HCT116 (cell line): ENCODE results near the gene CYLC1. TPM values are rescaled to one million over a fixed set of nuclear protein-coding genes. Genes with fewer than 3 reads are reported as not detected.

Source experiments
- ATAC-seq: fragments of 200-7000 bp; cut with Tn5 transposase; 2 replicates; pipeline ENCODE4 v1.9.1; 2020; ENCODE audit warnings: mild to moderate bottlenecking, moderate library complexity
- BruUV-seq: library from RNA; stranded (reverse); fragments of 400-500 nt; replicated peaks from 2 replicates; lab custom pipeline; 2021; lab: Mats Ljungman, UMichigan
- CTCF ChIA-PET: fragments of 300-600 bp; sonication (Branson Sonifier 250); formaldehyde crosslinking; loops from one replicate; lab custom pipeline; 2021; ENCODE audit warnings: antibody characterized with exemption; lab: Charles Lee
- POLR2A ChIA-PET: fragments of 300-600, 350-600 bp; sonication (Branson Sonifier 250); formaldehyde crosslinking; loops from one replicate; lab custom pipeline; 2021; ENCODE audit warnings: antibody characterized with exemption; lab: Charles Lee
- RAD21 ChIA-PET, 2 experiments: fragments of 300-600 bp; sonication (Branson Sonifier 250); formaldehyde crosslinking; loops; one replicate each; lab custom pipeline; 2023; ENCODE audit warnings: low total read pairs in 2 of 2; ENCODE audit not compliant: uncharacterized antibody in 2 of 2, unreplicated experiment in 2 of 2, low non-redundant PET in 1 of 2; lab: Charles Lee
- DNase-seq: peaks from one replicate; pipeline ENCODE4 v3.0.0-alpha.2; 2010; ENCODE audit warnings: low read depth, low spot score
- H2AFZ ChIP-seq: fragments of 200-600 bp; shearing (Covaris generic), sonication (generic); 2 replicates; pipeline ENCODE4 v1.6.1; 2017; ENCODE audit warnings: low read depth, mixed run types, mixed read lengths, antibody characterized with exemption, low read length; ENCODE audit not compliant: poor library complexity, severe bottlenecking
- H3K27ac ChIP-seq: 2 replicates; pipeline ENCODE4 v1.5.1; 2012; ENCODE audit warnings: low read depth, low read length
- H3K27me3 ChIP-seq: fragments of 200-600 bp; sonication (generic); 2 replicates; pipeline ENCODE4 v1.6.1; 2016; ENCODE audit warnings: mixed run types, low read length, mixed read lengths; ENCODE audit not compliant: insufficient read depth
- H3K36me3 ChIP-seq, 2 experiments: fragments of 200-500 bp in 1 of 2; fragments of 200-600 bp in 1 of 2; sonication (Bioruptor generic) in 1 of 2; sonication (generic) in 1 of 2; 2 replicates each; pipeline versions ENCODE4 v1.5.1 to v1.6.1; 2014 to 2016; ENCODE audit warnings: low read length in 2 of 2, inconsistent platforms in 1 of 2, mixed read lengths in 1 of 2, mixed run types in 1 of 2; ENCODE audit not compliant: insufficient read depth in 2 of 2, control insufficient read depth in 1 of 2
- H3K4me1 ChIP-seq, 2 experiments: fragments of 200-600 bp in 1 of 2; sonication (generic) in 1 of 2; 2 replicates each; pipeline versions ENCODE4 v1.5.1 to v1.6.1; 2012 to 2017; ENCODE audit warnings: low read length in 2 of 2, inconsistent platforms in 1 of 2, mild to moderate bottlenecking in 1 of 2, mixed read lengths in 1 of 2, mixed run types in 1 of 2, moderate library complexity in 1 of 2; ENCODE audit not compliant: insufficient read depth in 2 of 2, control insufficient read depth in 1 of 2
- H3K4me2 ChIP-seq: fragments of 200-600 bp; sonication (generic); 2 replicates; pipeline ENCODE4 v1.6.1; 2017; ENCODE audit warnings: mixed run types, low read length, mixed read lengths
- H3K4me3 ChIP-seq, 2 experiments: fragments of 200-600 bp in 1 of 2; sonication (generic) in 1 of 2; replicated peaks in 1 of 2; 2 replicates each; pipeline ENCODE4 v1.5.1; 2011 to 2016; ENCODE audit warnings: low read length in 2 of 2, control low read depth in 1 of 2, low read depth in 1 of 2, mild to moderate bottlenecking in 1 of 2, mixed read lengths in 1 of 2, mixed run types in 1 of 2
- H3K79me2 ChIP-seq: fragments of 200-600 bp; sonication (generic); 2 replicates; pipeline ENCODE4 v1.6.1; 2017; ENCODE audit warnings: mild to moderate bottlenecking, mixed run types, low read length, moderate library complexity, mixed read lengths; ENCODE audit not compliant: insufficient read depth
- H3K9ac ChIP-seq: fragments of 200-600 bp; sonication (generic); 2 replicates; pipeline ENCODE4 v1.6.1; 2016; ENCODE audit warnings: low read length, mixed read lengths
- H3K9me2 ChIP-seq: fragments of 200-600 bp; sonication (generic), shearing (Covaris generic); 2 replicates; pipeline ENCODE4 v1.6.1; 2017; ENCODE audit warnings: mixed run types, mild to moderate bottlenecking, moderate library complexity; ENCODE audit not compliant: insufficient read depth
- H3K9me3 ChIP-seq, 2 experiments: fragments of 200-500 bp in 1 of 2; fragments of 200-600 bp in 1 of 2; sonication (Bioruptor generic) in 1 of 2; sonication (generic) in 1 of 2; 2 replicates each; pipeline ENCODE4 v1.6.1; 2014 to 2017; ENCODE audit warnings: low read length in 2 of 2, mixed read lengths in 2 of 2, inconsistent platforms in 1 of 2, low read depth in 1 of 2, mild to moderate bottlenecking in 1 of 2, mixed run types in 1 of 2, moderate library complexity in 1 of 2; ENCODE audit not compliant: control insufficient read depth in 1 of 2, insufficient read depth in 1 of 2
- H4K20me1 ChIP-seq: fragments of 200-600 bp; sonication (generic), shearing (Covaris generic); 2 replicates; pipeline ENCODE4 v1.6.1; 2017; ENCODE audit warnings: mixed run types, mild to moderate bottlenecking, moderate library complexity; ENCODE audit not compliant: insufficient read depth
- CTCF ChIP-seq, 3 experiments: fragments of 200-600 bp in 1 of 3; sonication (generic) in 1 of 3; IDR thresholded peaks in 2 of 3; conservative IDR thresholded peaks in 1 of 3; 2 replicates each; pipeline ENCODE4 v1.5.1; 2012 to 2017; ENCODE audit warnings: low read depth in 2 of 3, low read length in 2 of 3, antibody characterized with exemption in 1 of 3, borderline replicate concordance in 1 of 3, control low read depth in 1 of 3, mild to moderate bottlenecking in 1 of 3, mixed read lengths in 1 of 3, mixed run types in 1 of 3, moderate library complexity in 1 of 3; ENCODE audit not compliant: insufficient read depth in 1 of 3
- FOSL1 ChIP-seq: IDR thresholded peaks from 2 replicates; pipeline ENCODE4 v1.6.1; 2012; ENCODE audit warnings: low read depth
- RAD21 ChIP-seq: IDR thresholded peaks from 2 replicates; pipeline ENCODE4 v1.6.1; 2012; ENCODE audit warnings: low read depth, mild to moderate bottlenecking
- intact Hi-C: fragments of 100-400 bp; cut with micrococcal nuclease; formaldehyde crosslinking; loops from 2 replicates; pipeline ENCODE4 v1.10.0; 2022
- total RNA-seq: library from RNA; stranded (reverse); gene quantifications from one replicate; pipeline ENCODE4 v1.2.1, GENCODE V29; 2021; ENCODE audit not compliant: unreplicated experiment
- TF ChIP-seq, protein P1 (sequence below): IDR thresholded peaks from 2 replicates; pipeline ENCODE4 v1.6.1; 2012; ENCODE audit warnings: low read depth

The CYLC1 gene
- total RNA-seq, 1 experiment from 2014 or later: not detected

- Histone ChIP-seq H3K36me3 (no peaks in the 10 kb centered on the region), H3K9ac (no peak overlapping the region), H3K9me3 (no peaks in the 10 kb centered on the region), H3K27me3 (no peaks in the 10 kb centered on the region), H3K27ac (no peak overlapping the region), H4K20me1 (no peaks in the 10 kb centered on the region), H3K4me2 (no peak overlapping the region), H2AFZ (no peak overlapping the region)
- DNase-seq: peak; percentile 0
- intact Hi-C loops: no loop called here
- RAD21 ChIA-PET: no interaction called here
- TF ChIP-seq CTCF (IDR thresholded peaks at IDR 0.05 in 2 of 3, conservative IDR thresholded peaks at IDR 0.05 in 1 of 3; ENCODE audit: borderline replicate concordance in 1 of 3, insufficient read depth in 1 of 3, low read depth in 2 of 3, low read length in 2 of 3) (peak in 2 of 3 experiments; percentile 40 to 46; a peak in 3 of 6 replicates), RAD21 (0 out of 2 replicates have a peak, but pooled peaks have one; percentile 18), FOSL1 (no peak)
- TF ChIP-seq, protein P1, sequence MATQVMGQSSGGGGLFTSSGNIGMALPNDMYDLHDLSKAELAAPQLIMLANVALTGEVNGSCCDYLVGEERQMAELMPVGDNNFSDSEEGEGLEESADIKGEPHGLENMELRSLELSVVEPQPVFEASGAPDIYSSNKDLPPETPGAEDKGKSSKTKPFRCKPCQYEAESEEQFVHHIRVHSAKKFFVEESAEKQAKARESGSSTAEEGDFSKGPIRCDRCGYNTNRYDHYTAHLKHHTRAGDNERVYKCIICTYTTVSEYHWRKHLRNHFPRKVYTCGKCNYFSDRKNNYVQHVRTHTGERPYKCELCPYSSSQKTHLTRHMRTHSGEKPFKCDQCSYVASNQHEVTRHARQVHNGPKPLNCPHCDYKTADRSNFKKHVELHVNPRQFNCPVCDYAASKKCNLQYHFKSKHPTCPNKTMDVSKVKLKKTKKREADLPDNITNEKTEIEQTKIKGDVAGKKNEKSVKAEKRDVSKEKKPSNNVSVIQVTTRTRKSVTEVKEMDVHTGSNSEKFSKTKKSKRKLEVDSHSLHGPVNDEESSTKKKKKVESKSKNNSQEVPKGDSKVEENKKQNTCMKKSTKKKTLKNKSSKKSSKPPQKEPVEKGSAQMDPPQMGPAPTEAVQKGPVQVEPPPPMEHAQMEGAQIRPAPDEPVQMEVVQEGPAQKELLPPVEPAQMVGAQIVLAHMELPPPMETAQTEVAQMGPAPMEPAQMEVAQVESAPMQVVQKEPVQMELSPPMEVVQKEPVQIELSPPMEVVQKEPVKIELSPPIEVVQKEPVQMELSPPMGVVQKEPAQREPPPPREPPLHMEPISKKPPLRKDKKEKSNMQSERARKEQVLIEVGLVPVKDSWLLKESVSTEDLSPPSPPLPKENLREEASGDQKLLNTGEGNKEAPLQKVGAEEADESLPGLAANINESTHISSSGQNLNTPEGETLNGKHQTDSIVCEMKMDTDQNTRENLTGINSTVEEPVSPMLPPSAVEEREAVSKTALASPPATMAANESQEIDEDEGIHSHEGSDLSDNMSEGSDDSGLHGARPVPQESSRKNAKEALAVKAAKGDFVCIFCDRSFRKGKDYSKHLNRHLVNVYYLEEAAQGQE: no peak
- TF ChIP-seq, all 23 proteins: peak for 2
- ChIA-PET POLR2A (no interaction called here), CTCF (no interaction called here)
- no TSS peak for BruUV-seq
- Histone ChIP-seq H3K9me2 (no peaks in the 10 kb centered on the region), H3K4me1 (no peaks in the 10 kb centered on the region), H3K4me3 (no peak overlapping the region), H3K79me2 (no peaks in the 10 kb centered on the region)
- ATAC-seq: no peak; the same call in 1 of the 2 replicates
Observed at GRCh38 chrX:83845397-83845796, 15.5 kb upstream of the CYLC1 start.
